Rectal smooth muscle tissue (tissue), 1 donor: ENCODE results near the gene ATP1A1.

ENCODE experiments used
- H3K27ac ChIP-seq: one replicate; pipeline ENCODE4 v1.7.0; 2013; ENCODE audit warnings: low read depth, low read length, inconsistent platforms
- H3K27me3 ChIP-seq: one replicate; pipeline ENCODE4 v1.7.0; 2013; ENCODE audit warnings: low read length; ENCODE audit not compliant: control insufficient read depth, insufficient read depth
- H3K36me3 ChIP-seq: one replicate; pipeline ENCODE4 v1.7.0; 2013; ENCODE audit warnings: low read length; ENCODE audit not compliant: control insufficient read depth, insufficient read depth
- H3K4me1 ChIP-seq: one replicate; pipeline ENCODE4 v1.7.0; 2013; ENCODE audit warnings: low read length; ENCODE audit not compliant: control insufficient read depth, insufficient read depth
- H3K4me3 ChIP-seq: one replicate; pipeline ENCODE4 v1.7.0; 2013; ENCODE audit warnings: low read length
- H3K9ac ChIP-seq: one replicate; pipeline ENCODE4 v1.7.0; 2013; ENCODE audit warnings: low read length

ATP1A1 gene

DNA sequence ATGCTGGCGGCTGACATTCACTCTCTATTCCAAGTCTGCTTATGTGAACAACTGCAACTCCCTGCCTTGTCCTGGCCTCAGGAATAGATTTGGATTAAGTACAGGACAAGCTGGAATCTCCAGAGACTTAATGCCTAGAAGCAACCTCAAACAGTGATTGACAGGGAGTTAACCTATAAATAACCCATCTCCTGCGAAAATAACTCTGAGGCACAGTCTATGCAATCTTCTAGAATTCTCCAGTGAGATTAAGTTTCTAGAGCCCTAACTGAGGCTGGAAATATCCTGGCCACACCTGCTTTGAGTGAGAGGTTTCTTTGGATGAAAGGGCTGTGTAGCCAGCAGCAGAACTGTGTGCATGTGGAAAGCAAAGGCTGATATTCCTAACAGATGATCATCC is 25.3 kb upstream of the ATP1A1 start:
- Histone ChIP-seq H3K36me3 (no peaks in the 10 kb centered on the region), H3K9ac (no peak overlapping the region), H3K27me3 (no peaks in the 10 kb centered on the region), H3K4me1 (no peaks in the 10 kb centered on the region), H3K4me3 (no peak overlapping the region), H3K27ac (no peak overlapping the region)

- no peaks in the 10 kb centered on the region for H3K4me1 ChIP-seq
- H3K9ac ChIP-seq = no peak overlapping the region
- no peak overlapping the region for H3K4me3 ChIP-seq
- no peak overlapping the region for H3K27ac ChIP-seq
- H3K36me3 ChIP-seq = no peaks in the 10 kb centered on the region
- H3K27me3 ChIP-seq = no peaks in the 10 kb centered on the region
Measured at GRCh38 chr1:116350097-116350645, 22.9 kb upstream of the ATP1A1 start.

GRCh38 chr1:116351914-116352313 is 21.1 kb upstream of the ATP1A1 start:
- Histone ChIP-seq H3K36me3 (no peaks in the 10 kb centered on the region), H3K4me3 (no peak overlapping the region), H3K27me3 (no peaks in the 10 kb centered on the region), H3K9ac (no peak overlapping the region), H3K27ac (no peak overlapping the region), H3K4me1 (no peaks in the 10 kb centered on the region)

DNA sequence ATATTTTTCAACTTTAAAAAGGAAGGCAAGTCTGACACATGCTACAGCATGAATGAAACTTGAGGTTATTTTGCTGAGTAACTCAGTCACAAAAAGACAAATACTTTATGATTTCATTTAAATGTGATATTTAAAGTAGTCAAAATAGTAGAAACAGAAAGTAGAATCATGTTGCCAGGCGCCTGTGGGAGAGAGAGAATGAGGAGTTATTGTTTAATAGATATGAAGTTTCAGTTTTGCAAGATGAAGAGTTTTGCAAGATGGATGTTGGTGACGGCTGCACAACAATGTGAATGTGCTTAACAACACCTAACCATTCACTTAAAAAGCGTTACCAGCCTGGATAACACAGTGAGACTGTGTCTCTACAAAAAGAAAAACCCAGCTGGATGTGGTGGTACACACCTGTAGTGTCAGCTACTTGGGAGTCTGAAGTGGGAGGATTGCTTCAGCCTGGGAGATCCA is 20.7 kb upstream of the ATP1A1 start:
- Histone ChIP-seq H3K27ac (no peak overlapping the region), H3K27me3 (no peaks in the 10 kb centered on the region), H3K4me3 (no peak overlapping the region), H3K9ac (no peak overlapping the region), H3K4me1 (no peaks in the 10 kb centered on the region), H3K36me3 (no peaks in the 10 kb centered on the region)

DNA sequence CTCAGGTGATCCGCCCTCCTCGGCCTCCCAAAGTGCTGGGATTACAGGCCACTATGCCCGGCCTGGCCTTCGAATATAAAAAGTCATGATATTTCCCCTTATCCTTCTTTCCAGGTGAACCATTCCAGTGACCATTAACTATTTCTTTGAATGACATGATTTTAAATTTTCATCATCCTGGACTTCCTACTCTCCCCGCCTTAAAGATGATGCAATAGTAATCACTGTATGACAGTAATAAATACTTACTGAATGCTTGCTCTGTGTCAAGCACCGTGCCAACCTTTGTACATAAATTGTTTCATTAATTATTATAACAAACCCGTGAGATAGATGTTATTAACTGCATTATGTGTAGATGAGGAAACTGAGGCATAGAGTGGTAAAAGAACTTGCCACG is 19.9 kb upstream of the ATP1A1 start:
- no peak overlapping the region for H3K27ac ChIP-seq
- H3K36me3 ChIP-seq = no peaks in the 10 kb centered on the region
- no peak overlapping the region for H3K4me3 ChIP-seq
- H3K4me1 ChIP-seq = no peaks in the 10 kb centered on the region
- H3K9ac ChIP-seq = no peak overlapping the region
- no peaks in the 10 kb centered on the region for H3K27me3 ChIP-seq

DNA sequence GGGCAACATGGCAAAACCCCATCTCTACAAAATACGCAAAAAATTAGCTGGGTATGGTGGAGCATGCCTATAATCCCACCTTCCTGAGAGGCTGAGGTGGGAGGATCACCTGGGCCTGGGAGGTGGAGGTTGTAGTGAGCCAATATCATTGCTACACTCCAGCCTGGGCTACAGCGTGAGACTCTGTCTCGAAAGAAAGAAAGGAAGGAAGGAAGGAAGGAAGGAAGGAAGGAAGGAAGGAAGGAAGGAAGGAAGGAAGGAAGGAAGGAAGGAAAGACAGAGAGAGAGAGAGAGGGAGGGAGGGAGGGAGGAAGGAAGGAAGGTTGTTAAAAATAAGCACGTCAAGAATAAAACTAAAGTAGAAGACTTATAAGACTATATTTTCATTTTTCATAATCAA is 17.0 kb upstream of the ATP1A1 start:
- Histone ChIP-seq H3K27ac (no peak overlapping the region), H3K4me1 (no peaks in the 10 kb centered on the region), H3K4me3 (no peak overlapping the region), H3K9ac (no peak overlapping the region), H3K36me3 (no peaks in the 10 kb centered on the region), H3K27me3 (no peaks in the 10 kb centered on the region)

DNA sequence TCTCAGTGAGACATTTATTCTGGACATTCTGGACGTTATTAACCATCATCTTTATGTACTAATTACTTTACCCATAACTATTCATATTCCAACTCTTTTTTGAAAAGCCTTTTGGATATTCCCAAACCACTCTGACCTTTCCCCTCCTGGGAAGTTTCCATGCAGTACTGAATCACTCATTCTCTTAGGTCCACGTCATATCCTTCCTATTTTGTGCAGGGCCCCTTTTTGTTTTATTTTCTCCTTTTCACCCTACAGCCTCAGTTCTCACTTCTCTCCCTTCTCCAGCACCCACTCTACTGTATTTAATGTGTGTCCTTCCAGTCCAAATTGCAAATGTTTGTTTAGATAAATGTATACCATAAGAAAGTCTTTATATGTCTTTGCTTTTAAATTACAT is 16.4 kb upstream of the ATP1A1 start:
- Histone ChIP-seq H3K27me3 (no peaks in the 10 kb centered on the region), H3K4me3 (no peak overlapping the region), H3K27ac (no peak overlapping the region), H3K36me3 (no peaks in the 10 kb centered on the region), H3K9ac (no peak overlapping the region), H3K4me1 (no peaks in the 10 kb centered on the region)

GRCh38 chr1:116357487-116357886 is 15.6 kb upstream of the ATP1A1 start:
- Histone ChIP-seq H3K4me3 (no peak overlapping the region), H3K27me3 (no peaks in the 10 kb centered on the region), H3K27ac (no peak overlapping the region), H3K4me1 (no peaks in the 10 kb centered on the region), H3K9ac (no peak overlapping the region), H3K36me3 (no peaks in the 10 kb centered on the region)

GRCh38 chr1:116359060-116359830 is 13.8 kb upstream of the ATP1A1 start:
- H3K27ac ChIP-seq = no peak overlapping the region
- H3K27me3 ChIP-seq = no peaks in the 10 kb centered on the region
- no peak overlapping the region for H3K4me3 ChIP-seq

DNA sequence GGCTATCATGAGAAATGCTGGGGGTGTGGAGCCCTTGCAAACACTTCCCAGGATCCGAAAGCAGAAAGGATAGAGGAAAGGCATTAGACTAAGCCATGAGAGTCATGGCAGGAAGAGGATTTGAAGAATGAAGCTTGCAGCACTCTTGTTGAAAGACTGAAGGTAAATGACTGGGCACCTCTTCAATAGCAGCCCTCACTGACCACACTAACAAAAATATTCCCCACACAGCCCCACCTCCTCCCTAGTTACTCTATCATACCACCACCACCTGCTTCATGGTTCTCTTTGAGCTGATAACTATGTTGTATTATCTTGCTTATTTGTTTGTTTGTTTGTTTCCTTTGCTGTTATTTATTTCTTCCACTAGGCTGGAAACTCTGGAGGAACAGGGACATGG is 13.2 kb upstream of the ATP1A1 start:
- no peak overlapping the region for H3K27ac ChIP-seq
- no peaks in the 10 kb centered on the region for H3K27me3 ChIP-seq
- no peak overlapping the region for H3K4me3 ChIP-seq
- H3K36me3 ChIP-seq = no peaks in the 10 kb centered on the region
- H3K9ac ChIP-seq = no peak overlapping the region
- peaks cover 1% of the 10 kb centered on the region for H3K4me1 ChIP-seq

More at GRCh38 chr1:116359060-116359830, 13.8 kb upstream of the ATP1A1 start:
- no peaks in the 10 kb centered on the region for H3K36me3 ChIP-seq
- no peak overlapping the region for H3K9ac ChIP-seq
- H3K4me1 ChIP-seq = no peaks in the 10 kb centered on the region

GRCh38 chr1:116360429-116361173 is 12.4 kb upstream of the ATP1A1 start:
- Histone ChIP-seq H3K4me1 (peaks cover 5% of the 10 kb centered on the region), H3K4me3 (no peak overlapping the region), H3K27ac (no peak overlapping the region), H3K9ac (no peak overlapping the region), H3K27me3 (no peaks in the 10 kb centered on the region), H3K36me3 (no peaks in the 10 kb centered on the region)

DNA sequence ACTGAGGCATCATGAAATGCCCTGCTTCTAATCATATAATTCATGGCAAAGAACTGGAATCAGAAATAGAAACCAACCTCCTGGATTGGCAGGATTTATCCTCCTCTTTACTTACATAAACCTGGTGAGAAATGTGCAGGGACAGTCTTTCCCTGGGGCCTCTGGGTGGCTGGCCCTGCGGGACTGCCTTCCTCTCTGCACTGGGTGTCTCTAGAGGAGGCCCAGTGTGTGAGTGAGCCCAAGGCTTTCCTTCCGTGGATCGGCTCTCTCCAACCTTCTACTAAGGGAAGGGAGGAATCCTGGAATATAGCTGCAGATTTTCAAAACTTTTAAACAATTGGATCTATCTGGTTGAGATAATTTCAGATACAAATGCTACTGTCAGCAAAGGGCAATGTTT is 11.4 kb upstream of the ATP1A1 start:
- Histone ChIP-seq H3K36me3 (no peaks in the 10 kb centered on the region), H3K27ac (no peak overlapping the region), H3K4me1 (peaks cover 5% of the 10 kb centered on the region), H3K4me3 (no peak overlapping the region), H3K27me3 (no peaks in the 10 kb centered on the region), H3K9ac (no peak overlapping the region)
